PFSK-1 (cell line): ENCODE results near the gene CIAO3.

Experiments used
- POLR2AphosphoS5 ChIP-seq: IDR thresholded peaks from 2 replicates; pipeline ENCODE4 v1.6.1; 2012; ENCODE audit warnings: low read depth, mild to moderate bottlenecking, control low read depth, low read length, moderate library complexity
- SIN3A ChIP-seq: IDR thresholded peaks from 2 replicates; pipeline ENCODE4 v1.6.1; 2012; ENCODE audit warnings: mild to moderate bottlenecking, low read length, moderate library complexity, borderline replicate concordance; ENCODE audit not compliant: insufficient read depth
- TF ChIP-seq, protein P1 (sequence below), 2 experiments: IDR thresholded peaks; 2 replicates each; pipeline versions ENCODE4 v1.6.1 to v1.8.0; 2011 to 2012; ENCODE audit warnings: low read depth in 2 of 2, low read length in 2 of 2, control low read depth in 1 of 2, inconsistent platforms in 1 of 2, mild to moderate bottlenecking in 1 of 2, moderate library complexity in 1 of 2; ENCODE audit not compliant: insufficient read depth in 1 of 2

GRCh38 chr16:747978-748746, 7.4 kb upstream of the CIAO3 start:
- TF ChIP-seq SIN3A (no peak), POLR2AphosphoS5 (no peak)
- TF ChIP-seq, protein P1, sequence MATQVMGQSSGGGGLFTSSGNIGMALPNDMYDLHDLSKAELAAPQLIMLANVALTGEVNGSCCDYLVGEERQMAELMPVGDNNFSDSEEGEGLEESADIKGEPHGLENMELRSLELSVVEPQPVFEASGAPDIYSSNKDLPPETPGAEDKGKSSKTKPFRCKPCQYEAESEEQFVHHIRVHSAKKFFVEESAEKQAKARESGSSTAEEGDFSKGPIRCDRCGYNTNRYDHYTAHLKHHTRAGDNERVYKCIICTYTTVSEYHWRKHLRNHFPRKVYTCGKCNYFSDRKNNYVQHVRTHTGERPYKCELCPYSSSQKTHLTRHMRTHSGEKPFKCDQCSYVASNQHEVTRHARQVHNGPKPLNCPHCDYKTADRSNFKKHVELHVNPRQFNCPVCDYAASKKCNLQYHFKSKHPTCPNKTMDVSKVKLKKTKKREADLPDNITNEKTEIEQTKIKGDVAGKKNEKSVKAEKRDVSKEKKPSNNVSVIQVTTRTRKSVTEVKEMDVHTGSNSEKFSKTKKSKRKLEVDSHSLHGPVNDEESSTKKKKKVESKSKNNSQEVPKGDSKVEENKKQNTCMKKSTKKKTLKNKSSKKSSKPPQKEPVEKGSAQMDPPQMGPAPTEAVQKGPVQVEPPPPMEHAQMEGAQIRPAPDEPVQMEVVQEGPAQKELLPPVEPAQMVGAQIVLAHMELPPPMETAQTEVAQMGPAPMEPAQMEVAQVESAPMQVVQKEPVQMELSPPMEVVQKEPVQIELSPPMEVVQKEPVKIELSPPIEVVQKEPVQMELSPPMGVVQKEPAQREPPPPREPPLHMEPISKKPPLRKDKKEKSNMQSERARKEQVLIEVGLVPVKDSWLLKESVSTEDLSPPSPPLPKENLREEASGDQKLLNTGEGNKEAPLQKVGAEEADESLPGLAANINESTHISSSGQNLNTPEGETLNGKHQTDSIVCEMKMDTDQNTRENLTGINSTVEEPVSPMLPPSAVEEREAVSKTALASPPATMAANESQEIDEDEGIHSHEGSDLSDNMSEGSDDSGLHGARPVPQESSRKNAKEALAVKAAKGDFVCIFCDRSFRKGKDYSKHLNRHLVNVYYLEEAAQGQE (IDR thresholded peaks at IDR 0.05; ENCODE audit: insufficient read depth in 1 of 2, low read depth in 2 of 2, low read length in 2 of 2), result no peak
